Adrenal gland (tissue), 12 donors: Measurements from ENCODE around the gene FOXC2. TPM values are rescaled to one million over a fixed set of nuclear protein-coding genes. Genes with fewer than 3 reads are reported as not detected.
A peak's percentile ranks its signal among the peaks of the same experiment; 100 is the strongest.

Experiments
- DNase-seq, 7 donors: peaks; one replicate each; pipeline ENCODE4 v3.0.0-alpha.2; 2019 to 2020
- H3K27ac ChIP-seq, 5 donors: fragments of 200-600 bp; sonication (generic) in 4 of 5; 1 replicate in 3 of 5; 2 replicates in 2 of 5; pipeline versions ENCODE4 v1.5.1 to v1.8.0; 2016 to 2020; ENCODE audit warnings: mild to moderate bottlenecking in 1 of 5
- H3K27me3 ChIP-seq: fragments of 200-600 bp; 2 replicates; pipeline ENCODE4 v1.8.0; 2021
- H3K36me3 ChIP-seq, 2 donors: fragments of 200-600 bp; replicated peaks in 1 of 2; 1 replicate in 1 of 2; 2 replicates in 1 of 2; pipeline versions ENCODE4 v1.5.1 to v1.8.0; 2018 to 2022
- H3K4me1 ChIP-seq, 2 donors: fragments of 200-600 bp; replicated peaks in 1 of 2; 1 replicate in 1 of 2; 2 replicates in 1 of 2; pipeline versions ENCODE4 v1.5.1 to v1.8.0; 2018 to 2021
- H3K4me3 ChIP-seq, 4 donors: fragments of 200-600 bp; sonication (generic) in 3 of 4; one replicate each; pipeline ENCODE4 v1.5.1; 2016 to 2018
- H3K9me3 ChIP-seq, 3 donors: fragments of 200-600 bp; sonication (generic) in 1 of 3; replicated peaks in 1 of 3; 1 replicate in 2 of 3; 2 replicates in 1 of 3; pipeline versions ENCODE4 v1.5.1 to v1.8.0; 2016 to 2021
- CTCF ChIP-seq, 6 experiments: fragments of 450-650 bp in 4 of 6; fragments of 200-600 bp in 2 of 6; sonication (generic) in 1 of 6; IDR thresholded peaks; 1 replicate in 5 of 6; 2 replicates in 1 of 6; pipeline versions ENCODE4 v1.5.1 to v1.8.0; 2016 to 2021; ENCODE audit warnings: antibody characterized with exemption in 6 of 6, mild to moderate bottlenecking in 2 of 6, moderate library complexity in 1 of 6
- POLR2A ChIP-seq, 2 donors: fragments of 450-650 bp; IDR thresholded peaks; one replicate each; pipeline ENCODE4 v1.6.1; 2017; ENCODE audit warnings: antibody characterized with exemption in 2 of 2, mild to moderate bottlenecking in 2 of 2, moderate library complexity in 1 of 2
- WGBS, 4 donors: extraction: QIAGEN DNeasy Blood & Tissue Kit in 2 of 4; methylation state at CpG; one replicate each; pipeline versions ENCODE4 v1.1.5 to v1.1.7; 2013 to 2017; 5-methylcytosine and 5-hydroxymethylcytosine counted together
- intact Hi-C, 2 donors: fragments of 100-400 bp; cut with DNase I; formaldehyde crosslinking; loops; one replicate each; pipeline versions ENCODE4 v1.14.1 to v1.15.0; 2022 to 2023
- polyA plus RNA-seq, 3 donors: library from polyadenylated mRNA; stranded (reverse); fragments of 200-250 nt in 2 of 3; fragments of 350-450 nt in 1 of 3; fragmentation: Illumina TruSeq in 1 of 3; extraction: RNeasy Lipid Tissue Mini Kit (QIAGEN cat#74804) in 1 of 3; gene quantifications; one replicate each; pipeline ENCODE4 v1.2.3, GENCODE V29; 2013 to 2014
- total RNA-seq, 9 donors: library from RNA; depleted of rRNA in 4 of 9; stranded (reverse); fragments of >200 nt in 4 of 9; fragments of 120-200 nt in 1 of 9; fragmentation: NEBNext Ultra II Directional in 1 of 9; extraction: Animal tissue kit (Norgen Biotek cat#: 25700) in 1 of 9; gene quantifications; one replicate each; pipeline versions ENCODE4 v1.1.0 to v1.2.4, GENCODE V29; 2013 to 2023
- donor health status: healthy with polysubstance abuse.
- donor health status: Bipolar disorder and iron deficiency.
- donor health status: DM: yes; HTN: yes; CAD: no.
- donor health status: DM: no; HTN: no; CAD: no.
- donor health status: DM: no; HTN: no; CAD: no.
- donor health status: DM: yes; HTN: yes; CAD: no.

The FOXC2 gene
- total and polyA plus RNA-seq, 12 donors: 0.39 to 4.8 (median 2.1) TPM

- peak in 1 of 7 donors; percentile 15 for DNase-seq
- WGBS, 4 donors: 9 to 14% (median 11%) methylated on average over 30 to 53 of the region's 53 CpGs
- H3K27me3 ChIP-seq: peaks cover 68% of the 10 kb centered on the region
- peak overlapping the region in 3 of 5 donors; percentile 32 to 80 (median 52) for H3K27ac ChIP-seq
- no peaks in the 10 kb centered on the region for H3K9me3 ChIP-seq
- TF ChIP-seq CTCF (IDR thresholded peaks at IDR 0.05) (no peak), POLR2A (IDR thresholded peaks at IDR 0.05) (no peak)
- H3K4me3 ChIP-seq: peak overlapping the region in 1 of 4 donors; percentile 54
- peaks cover 0 to 6% of the 10 kb centered on the region in 2 donors for H3K4me1 ChIP-seq
- no peaks in the 10 kb centered on the region for H3K36me3 ChIP-seq
- intact Hi-C loops: loop anchor here (2.0 to 10.0 kb wide), 3 partner anchors 496 to 713 kb away; no protein-coding TSS in a partner anchor
These were observed 751 bp upstream of the FOXC2 start for GRCh38 chr16:86565644-86566511.

- DNase-seq: no peak
- no peaks in the 10 kb centered on the region for H3K36me3 ChIP-seq
- intact Hi-C loops: loop anchor here (5.0 to 10.0 kb wide), 2 partner anchors 495 to 708 kb away; no protein-coding TSS in a partner anchor
These were observed 504 bp downstream of the FOXC2 start for GRCh38 chr16:86566966-86567700.

GRCh38 chr16:86567701-86568581 lies 1.3 kb downstream of the FOXC2 start:
- no peak for DNase-seq
- Histone ChIP-seq H3K27me3 (peaks cover 76% of the 10 kb centered on the region), H3K4me1 (peaks cover 0 to 6% of the 10 kb centered on the region in 2 donors), H3K4me3 (peak overlapping the region in 1 of 4 donors; percentile 54), H3K9me3 (no peaks in the 10 kb centered on the region), H3K36me3 (no peaks in the 10 kb centered on the region), H3K27ac (peak overlapping the region in 3 of 5 donors; percentile 19 to 85 (median 75))
- WGBS, 4 donors: 1 to 2% (median 2%) methylated on average over 19 to 116 of the region's 116 CpGs
- intact Hi-C loops: loop anchor here (5.0 to 10.0 kb wide), 2 partner anchors 494 to 707 kb away; no protein-coding TSS in a partner anchor
- TF ChIP-seq CTCF (IDR thresholded peaks at IDR 0.05): no peak
- TF ChIP-seq POLR2A (IDR thresholded peaks at IDR 0.05): no peak

More at GRCh38 chr16:86566966-86567700, 504 bp downstream of the FOXC2 start:
- Histone ChIP-seq H3K4me1 (peaks cover 0 to 6% of the 10 kb centered on the region in 2 donors), H3K4me3 (peak overlapping the region in 2 of 4 donors; percentile 5 to 54), H3K27ac (peak overlapping the region in 4 of 5 donors; percentile 16 to 85 (median 47)), H3K27me3 (peaks cover 69% of the 10 kb centered on the region), H3K9me3 (no peaks in the 10 kb centered on the region)
- 1 to 3% (median 2%) methylated on average over 33 to 88 of the region's 88 CpGs; no CpG with 5 or more reads in 1 of the 4 donors for WGBS, 4 donors
- no peak for TF ChIP-seq CTCF (IDR thresholded peaks at IDR 0.05)
- no peak for TF ChIP-seq POLR2A (IDR thresholded peaks at IDR 0.05)
